DLD1 (cell line): Measurements from ENCODE around the gene PDZD2.
"Not testable (repeated sequence)": the region's sequence is repeated elsewhere in the genome, so short reads cannot be mapped to it uniquely, and the experiment has no call there.

Source experiments
- in situ Hi-C: cut with HindIII; loops from 2 replicates; pipeline ENCODE4 v1.10.0; 2017; ENCODE audit warnings: low sequenced_read_pairs

PDZD2 gene

DNA sequence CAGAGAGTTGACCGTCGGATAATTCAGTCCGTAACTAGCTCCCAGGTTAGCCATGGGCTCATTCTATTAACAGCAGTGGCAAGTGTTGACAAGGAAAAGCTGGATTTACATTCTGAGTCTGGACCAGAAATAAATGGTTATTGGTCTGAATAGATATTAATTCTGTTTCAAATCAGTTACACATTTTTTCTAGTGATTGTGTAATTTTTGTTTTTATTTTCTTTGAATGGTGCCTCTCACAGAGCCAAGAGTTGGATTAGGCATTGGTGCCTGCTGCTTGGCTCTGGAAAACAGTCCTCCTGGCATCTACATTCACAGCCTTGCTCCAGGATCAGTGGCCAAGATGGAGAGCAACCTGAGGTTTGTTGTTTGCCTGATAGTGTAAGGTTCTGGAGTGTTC lies 420.1 kb downstream of the PDZD2 start:
- in situ Hi-C loops, result loop anchor here (5.0 kb wide), 2 partner anchors 38 to 122 kb away; no protein-coding TSS in a partner anchor

DNA sequence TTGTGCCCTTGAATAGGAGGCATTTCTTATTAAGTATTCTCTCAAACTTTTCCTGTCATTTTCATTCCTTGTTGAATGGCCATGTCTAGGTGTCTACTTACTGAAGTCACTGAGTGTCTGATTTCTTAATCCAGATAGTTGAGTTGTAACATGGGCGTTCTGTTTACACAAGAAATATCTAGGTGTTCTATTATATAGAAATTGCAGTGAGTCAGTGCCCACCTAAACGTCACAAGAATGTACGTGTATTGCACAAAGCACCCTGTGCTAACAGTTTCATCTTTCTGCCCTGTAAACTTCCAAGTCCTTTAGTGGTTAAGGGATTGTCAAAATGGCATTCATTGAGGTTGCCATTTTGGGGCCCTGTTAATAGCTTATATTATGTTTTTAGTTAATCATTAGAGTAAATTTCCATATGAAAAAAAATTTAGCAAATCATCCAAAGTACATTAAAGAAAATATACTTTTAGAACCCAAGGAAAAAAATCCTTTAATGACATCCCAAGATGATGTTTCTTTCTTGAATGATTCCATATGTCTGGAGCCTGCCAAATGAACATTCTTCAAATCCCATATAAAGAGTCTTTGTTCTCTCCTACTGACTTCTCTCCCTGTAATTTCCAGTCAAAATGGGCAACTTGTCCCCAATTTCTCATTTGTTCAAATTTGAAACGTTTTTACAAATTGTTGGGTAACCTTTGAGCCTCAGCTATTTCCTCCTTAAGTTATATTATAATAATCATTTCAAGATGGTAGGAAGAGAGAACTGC lies 421.0 kb downstream of the PDZD2 start:
- in situ Hi-C loops, result loop anchor here (5.0 kb wide), 2 partner anchors 37 to 123 kb away; no protein-coding TSS in a partner anchor

DNA sequence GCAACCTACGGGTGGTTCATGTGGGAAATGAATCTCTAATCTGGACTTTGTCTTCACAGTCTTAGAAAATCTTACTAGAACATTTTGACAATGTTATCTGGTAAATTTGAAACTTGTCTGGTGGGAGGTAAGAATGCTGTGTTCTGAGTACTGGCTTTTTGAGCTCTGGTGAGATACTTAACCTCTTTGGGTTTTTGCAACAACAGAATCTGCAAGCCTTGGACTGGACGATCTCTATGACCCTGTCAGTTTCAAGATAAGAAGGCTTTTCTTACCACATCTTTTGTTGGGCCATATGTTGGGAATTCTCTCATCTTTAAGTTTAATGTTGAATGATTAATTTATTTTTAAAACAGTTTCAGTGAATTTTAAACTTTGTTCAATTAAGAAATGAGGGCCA lies 422.3 kb downstream of the PDZD2 start:
- in situ Hi-C loops, result no loop called here

DNA sequence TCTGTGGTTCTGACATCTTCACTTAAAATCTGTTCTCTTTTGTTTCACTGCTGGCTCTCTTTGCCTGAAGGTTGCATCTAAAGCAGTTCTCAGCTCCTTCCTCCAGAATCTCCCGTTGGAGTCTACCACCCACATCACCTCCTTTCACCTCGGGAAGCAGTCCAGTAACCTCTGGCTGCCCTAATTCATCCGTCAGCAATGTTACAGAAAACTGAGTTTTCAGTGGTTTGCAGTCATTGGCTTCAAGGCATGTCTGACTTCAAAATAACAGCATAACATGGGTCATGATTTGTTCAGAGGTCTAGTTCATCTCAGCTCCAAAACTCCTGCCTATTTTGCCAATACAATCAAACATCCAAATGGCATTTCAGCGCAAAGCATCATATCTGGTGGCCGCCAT lies 427.5 kb downstream of the PDZD2 start:
- in situ Hi-C loops, result no loop called here

DNA sequence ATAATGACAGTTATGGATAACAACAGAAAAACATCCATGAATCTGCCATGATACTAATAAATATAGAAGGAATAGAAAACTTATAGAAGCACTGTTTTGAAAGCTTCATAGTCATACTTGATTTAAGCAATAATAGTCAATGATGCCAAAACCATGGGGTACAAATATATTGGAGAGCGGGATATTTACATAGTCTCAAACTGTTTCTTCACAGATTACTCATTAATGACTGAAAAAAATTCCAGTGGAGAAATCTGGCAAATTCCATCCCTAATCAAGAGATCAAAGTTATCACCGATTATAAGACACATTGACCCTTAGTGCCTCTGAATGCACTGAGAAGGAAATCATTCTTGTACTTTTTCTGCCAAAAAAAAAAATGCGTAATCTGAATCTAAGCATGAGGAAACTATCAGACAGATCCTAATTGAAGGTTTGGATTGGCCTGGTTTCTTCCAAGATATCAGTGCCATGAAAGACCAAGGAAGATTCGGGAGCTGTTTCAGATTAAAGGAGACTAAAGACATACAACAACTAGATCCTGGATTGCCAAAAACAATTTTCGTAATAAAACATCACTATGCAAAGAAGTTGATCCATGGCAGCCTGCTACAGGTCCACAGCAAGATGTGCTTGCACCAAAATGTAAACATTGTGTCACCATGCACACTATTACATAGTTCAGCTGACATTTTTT lies 429.0 kb downstream of the PDZD2 start:
- in situ Hi-C loops, result no loop called here

DNA sequence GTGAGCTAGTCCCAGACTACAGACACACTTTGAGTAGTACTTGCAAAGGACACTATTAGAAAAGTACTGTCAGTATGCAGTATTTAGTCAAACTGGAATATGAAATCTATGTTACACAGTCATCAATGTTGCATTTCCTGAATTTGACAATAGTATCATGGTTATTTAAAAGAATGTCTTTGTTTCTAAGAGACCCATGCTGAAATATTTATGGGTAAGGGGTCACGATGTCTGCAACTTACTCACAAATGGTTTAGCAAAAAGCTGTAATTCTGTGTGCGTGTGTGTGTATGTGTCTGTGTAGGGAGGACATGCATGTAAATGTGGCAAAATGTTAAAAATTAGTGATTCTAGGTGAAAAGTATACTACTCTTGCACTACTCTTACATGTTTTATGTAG lies 429.6 kb downstream of the PDZD2 start:
- in situ Hi-C loops, result no loop called here

DNA sequence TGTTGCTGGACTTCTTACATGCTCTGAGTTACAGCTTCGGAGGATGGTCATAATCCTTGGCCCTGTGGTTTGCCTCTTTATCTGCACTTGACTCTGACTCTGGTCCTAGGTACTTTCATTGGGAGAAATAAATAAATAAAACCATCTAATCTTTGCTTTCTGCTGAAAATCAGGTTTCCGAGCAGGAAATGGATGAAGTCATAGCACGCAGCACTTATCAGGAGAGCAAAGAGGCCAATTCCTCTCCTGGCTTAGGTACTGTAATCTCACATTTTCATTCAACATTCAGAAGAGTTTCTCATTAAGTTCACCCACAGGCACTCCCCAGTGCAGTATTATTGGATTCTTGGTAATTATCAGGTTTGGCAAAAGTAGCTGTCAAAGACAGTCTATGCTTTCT lies 430.5 kb downstream of the PDZD2 start:
- in situ Hi-C loops, result no loop called here

DNA sequence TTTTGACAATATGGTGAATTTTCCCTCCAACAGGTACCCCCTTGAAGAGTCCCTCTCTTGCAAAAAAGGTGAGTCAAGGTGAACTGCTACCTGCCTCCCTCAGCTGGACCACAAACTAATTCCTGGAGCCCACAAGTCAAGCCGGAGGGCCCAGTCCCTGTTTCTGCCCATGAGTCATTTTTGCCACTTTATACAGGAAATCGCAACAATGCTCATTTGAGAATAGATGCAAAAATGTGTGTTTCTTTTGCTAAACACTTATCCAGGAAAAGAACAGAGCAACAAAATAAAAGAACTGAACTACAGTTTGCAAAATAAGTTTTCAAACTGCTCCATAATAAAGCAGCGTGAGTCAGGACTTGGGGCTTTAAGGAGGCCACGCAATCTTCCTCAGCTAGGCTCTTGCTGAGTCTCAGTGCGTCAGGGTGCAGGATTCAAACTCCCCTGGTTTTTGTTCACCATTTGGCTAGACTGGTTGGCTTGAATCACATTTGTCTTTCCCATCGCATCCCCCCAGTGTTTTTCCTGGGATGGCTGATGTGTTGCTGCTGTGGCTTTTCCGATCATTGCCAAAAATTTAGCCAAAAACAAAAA lies 432.5 kb downstream of the PDZD2 start:
- in situ Hi-C loops, result no loop called here

DNA sequence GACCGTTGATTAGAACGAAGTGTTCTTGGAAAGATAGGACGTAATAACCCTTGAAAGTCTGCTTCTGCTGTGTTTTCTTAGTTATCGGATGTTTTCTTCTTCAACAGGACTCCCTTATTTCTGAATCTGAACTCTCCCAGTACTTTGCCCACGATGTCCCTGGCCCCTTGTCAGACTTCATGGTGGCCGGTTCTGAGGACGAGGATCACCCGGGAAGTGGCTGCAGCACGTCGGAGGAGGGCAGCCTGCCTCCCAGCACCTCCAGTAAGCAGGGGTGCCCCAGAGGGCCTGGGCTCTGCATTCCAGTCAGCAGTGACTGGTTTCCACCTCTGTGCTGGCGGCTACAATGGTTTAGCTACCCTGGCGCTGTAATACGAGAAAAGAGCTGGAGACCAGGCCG lies 433.1 kb downstream of the PDZD2 start:
- in situ Hi-C loops, result no loop called here

DNA sequence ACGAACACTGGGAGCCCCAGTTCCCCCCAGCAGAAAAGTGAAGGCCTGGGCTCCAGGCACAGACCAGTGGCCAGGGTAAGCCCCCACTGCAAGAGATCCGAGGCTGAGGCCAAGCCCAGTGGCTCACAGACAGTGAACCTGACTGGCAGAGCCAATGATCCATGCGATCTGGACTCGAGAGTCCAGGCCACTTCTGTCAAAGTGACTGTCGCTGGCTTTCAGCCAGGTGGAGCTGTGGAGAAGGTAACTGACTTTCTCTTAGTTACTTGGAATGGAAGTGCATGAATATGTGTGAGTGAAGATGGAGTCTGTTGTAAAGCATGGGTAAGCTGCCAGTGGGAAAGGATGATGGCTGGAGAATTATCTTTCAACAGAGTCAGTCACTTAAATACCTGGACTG lies 435.5 kb downstream of the PDZD2 start:
- in situ Hi-C loops, result no loop called here

DNA sequence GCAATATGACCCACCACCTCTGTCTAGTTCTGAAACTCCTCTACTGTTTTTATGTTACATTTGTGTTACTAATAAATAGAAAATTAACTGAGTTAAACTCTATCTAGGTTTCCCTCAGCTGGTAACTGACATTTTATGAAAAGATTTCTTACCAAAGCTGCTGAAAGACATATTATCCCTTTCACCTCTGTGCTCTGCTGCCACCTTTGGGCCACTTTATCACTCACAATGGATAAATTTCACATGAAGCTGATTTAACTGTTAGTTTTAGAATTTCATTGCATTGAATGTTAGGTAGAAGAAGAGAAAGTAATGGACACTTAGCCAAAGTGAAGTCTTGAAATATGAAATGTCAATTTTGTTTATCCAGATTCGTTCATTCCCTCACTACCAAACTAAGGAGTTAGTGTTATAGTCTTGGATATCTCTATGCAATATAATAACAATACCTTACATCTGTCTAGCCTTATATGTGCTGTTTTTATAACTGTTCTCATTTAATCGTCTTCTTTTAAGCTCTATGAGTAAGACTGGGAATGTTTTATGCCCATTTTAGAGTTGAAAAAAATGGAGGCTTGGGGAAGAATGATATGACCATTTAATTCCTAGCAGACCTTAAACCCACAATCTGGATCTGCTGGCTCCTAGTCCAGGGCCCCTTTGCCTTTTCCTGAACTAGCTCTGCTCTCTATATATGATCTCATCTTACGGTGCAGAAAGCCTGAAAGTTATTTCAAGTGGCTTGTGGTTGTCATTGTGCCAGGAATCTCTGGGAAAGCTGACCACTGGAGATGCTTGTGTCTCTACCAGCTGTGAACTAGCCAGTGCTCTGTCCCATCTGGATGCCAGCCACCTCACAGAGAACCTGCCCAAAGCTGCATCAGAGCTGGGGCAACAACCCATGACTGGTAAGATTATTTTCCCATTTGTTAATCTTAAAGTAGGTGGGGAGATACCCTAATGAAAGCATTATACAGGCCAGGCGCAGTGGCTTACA lies 438.1 kb downstream of the PDZD2 start:
- in situ Hi-C loops, result no loop called here

DNA sequence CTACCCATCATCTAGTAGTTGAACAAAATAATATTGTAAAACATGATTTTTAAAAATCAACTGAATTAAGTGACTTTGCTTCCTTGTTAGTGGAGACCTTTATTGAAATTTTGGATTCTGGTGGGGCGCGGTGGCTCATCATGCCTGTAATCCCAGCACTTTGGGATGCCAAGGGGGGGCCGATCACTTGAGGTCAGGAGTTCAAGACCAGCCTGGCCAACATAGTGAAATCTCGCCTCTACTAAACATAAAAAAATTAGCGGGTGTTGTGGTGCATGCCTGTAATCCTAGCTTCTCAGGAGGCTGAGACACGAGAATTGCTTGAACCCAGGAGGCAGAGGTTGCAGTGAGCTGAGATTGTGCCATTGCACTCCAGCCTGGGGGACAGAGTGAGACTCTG lies 439.9 kb downstream of the PDZD2 start:
- in situ Hi-C loops, result not testable (repeated sequence)

DNA sequence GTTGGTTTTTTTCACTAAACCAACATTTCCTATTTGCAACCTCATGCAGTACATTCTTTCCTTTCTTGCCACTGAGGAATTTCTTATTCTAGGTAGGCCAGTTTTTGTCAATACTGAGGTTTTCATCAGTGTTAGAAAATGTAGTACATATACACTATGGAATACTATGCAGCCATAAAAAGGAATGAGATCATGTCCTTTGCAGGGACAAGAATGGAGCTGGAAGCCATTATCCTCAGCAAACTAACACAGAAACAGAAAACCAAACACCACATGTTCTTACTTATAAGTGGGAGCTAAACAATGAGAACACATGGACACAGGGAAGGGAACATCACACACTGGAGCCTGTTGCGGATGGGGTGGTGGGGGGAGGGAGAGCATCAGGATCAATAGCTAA lies 441.6 kb downstream of the PDZD2 start:
- in situ Hi-C loops, result not testable (repeated sequence)

DNA sequence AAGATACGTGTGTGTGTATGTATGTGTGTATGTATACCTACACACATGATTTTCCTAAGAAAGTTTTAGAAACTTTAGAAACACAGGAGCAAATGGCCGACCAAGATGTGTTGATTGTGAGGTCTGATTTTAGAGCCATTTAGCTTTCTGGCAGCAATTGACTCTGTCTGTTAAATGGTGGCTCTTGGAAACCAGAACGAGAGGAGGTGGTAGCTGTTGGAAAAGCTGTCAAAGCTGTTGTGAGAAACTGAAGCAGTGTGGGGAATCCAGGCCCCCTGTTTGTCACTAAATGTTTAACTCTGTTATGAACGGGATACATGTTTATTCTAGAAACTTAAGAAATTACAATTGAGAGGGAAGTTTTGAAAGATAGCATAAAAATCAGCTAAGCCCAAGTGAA lies 443.8 kb downstream of the PDZD2 start:
- in situ Hi-C loops, result no loop called here

DNA sequence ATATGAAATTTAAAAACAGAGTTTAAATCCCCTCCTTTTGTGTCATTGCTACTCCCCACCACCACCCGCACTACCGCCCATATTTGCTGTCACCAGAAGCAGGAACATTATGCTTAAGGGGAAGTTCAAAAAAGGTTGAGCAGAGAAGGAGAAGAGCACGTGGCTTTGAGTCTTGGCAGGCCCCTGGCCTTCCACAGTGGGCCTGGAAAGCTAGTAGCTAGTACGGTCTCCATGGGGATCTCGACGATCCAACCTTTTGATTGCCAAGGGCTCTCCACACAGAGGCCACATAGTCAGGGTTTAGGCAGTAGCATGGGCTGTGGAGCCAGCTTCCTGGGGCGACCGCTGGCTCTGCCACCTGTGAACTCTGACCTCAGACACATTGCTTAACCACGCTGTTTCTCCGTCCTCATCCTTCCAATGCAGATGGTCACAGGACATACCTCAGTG lies 445.1 kb downstream of the PDZD2 start:
- in situ Hi-C loops, result no loop called here

DNA sequence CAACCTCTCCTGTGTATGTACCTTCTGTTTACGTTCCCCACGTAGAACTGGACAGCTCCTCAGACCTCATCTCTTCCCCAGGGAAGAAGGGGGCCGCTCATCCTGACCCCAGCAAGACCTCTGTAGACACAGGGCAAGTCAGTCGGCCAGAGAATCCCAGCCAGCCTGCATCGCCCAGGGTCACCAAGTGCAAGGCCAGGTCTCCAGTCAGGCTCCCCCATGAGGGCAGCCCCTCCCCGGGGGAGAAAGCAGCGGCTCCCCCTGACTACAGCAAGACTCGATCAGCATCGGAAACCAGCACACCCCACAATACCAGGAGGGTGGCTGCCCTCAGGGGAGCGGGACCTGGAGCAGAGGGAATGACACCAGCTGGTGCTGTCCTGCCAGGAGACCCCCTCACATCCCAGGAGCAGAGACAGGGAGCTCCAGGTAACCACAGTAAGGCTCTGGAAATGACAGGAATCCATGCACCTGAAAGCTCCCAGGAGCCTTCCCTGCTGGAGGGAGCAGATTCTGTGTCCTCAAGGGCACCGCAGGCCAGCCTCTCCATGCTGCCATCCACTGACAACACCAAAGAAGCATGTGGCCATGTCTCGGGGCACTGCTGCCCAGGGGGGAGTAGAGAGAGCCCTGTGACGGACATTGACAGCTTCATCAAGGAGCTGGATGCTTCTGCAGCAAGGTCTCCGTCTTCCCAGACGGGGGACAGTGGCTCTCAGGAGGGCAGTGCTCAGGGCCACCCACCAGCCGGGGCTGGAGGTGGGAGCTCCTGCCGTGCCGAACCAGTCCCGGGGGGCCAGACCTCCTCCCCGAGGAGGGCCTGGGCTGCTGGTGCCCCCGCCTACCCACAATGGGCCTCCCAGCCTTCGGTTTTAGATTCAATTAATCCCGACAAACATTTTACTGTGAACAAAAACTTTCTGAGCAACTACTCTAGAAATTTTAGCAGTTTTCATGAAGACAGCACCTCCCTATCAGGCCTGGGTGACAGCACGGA lies 448.5 kb downstream of the PDZD2 start:
- in situ Hi-C loops, result no loop called here

DNA sequence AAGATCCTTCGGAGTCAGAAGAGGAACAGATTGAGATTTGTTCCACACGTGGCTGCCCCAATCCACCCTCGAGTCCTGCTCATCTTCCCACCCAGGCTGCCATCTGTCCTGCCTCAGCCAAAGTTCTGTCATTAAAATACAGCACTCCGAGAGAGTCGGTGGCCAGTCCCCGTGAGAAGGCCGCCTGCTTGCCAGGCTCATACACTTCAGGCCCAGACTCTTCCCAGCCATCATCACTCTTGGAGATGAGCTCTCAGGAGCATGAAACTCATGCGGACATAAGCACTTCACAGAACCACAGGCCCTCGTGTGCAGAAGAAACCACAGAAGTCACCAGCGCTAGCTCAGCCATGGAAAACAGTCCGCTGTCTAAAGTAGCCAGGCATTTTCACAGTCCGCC lies 449.3 kb downstream of the PDZD2 start:
- in situ Hi-C loops, result no loop called here

DNA sequence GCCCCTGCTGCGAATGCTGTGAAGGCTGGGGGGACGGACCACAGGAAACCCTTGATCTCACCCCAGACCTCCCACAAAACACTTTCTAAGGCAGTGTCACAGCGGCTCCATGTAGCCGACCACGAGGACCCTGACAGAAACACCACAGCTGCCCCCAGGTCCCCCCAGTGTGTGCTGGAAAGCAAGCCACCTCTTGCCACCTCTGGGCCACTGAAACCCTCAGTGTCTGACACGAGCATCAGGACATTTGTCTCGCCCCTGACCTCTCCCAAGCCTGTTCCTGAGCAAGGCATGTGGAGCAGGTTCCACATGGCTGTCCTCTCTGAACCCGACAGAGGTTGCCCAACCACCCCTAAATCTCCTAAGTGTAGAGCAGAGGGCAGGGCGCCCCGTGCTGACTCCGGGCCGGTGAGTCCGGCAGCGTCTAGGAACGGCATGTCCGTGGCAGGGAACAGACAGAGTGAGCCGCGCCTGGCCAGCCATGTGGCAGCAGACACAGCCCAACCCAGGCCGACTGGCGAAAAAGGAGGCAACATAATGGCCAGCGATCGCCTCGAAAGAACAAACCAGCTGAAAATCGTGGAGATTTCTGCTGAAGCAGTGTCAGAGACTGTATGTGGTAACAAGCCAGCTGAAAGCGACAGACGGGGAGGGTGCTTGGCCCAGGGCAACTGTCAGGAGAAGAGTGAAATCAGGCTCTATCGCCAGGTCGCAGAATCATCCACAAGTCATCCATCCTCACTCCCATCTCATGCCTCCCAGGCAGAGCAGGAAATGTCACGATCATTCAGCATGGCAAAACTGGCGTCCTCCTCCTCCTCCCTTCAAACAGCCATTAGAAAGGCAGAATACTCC lies 450.4 kb downstream of the PDZD2 start:
- in situ Hi-C loops, result no loop called here
